CD4-positive, alpha-beta T cell treated with Interferon alpha-2 for 1 hour (primary cell): ENCODE data around the gene CLEC20A.

Source experiments
- DNase-seq, 2 donors: peaks; one replicate each; pipeline ENCODE4 v3.0.0-alpha.2; 2020 to 2022

The CLEC20A gene

DNA sequence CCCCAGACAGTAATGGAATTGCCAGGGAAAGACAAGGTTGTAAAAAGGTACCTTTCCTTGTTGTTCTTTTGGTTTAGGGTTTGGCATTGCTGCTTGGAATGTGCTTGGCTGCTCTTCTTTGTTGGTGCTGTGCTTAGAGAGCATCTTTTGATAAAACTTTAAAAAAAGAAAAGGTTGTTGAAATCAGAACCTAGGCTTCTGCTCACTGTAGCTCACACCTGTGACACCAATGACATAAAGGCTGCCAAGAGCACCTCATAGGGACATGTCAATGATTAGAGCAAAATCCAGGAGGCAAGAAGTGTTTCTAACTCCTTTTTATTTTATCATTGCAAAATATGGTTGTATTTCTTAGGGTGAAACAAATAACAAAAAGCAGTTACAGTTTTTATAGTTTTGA, 28.9 kb downstream of the CLEC20A start:
- no peak for DNase-seq

- no peak for DNase-seq
Observed at GRCh38 chr1:178465011-178465410, 31.8 kb downstream of the CLEC20A start.

GRCh38 chr1:178464566-178464965, 32.2 kb downstream of the CLEC20A start:
- DNase-seq: no peak

DNA sequence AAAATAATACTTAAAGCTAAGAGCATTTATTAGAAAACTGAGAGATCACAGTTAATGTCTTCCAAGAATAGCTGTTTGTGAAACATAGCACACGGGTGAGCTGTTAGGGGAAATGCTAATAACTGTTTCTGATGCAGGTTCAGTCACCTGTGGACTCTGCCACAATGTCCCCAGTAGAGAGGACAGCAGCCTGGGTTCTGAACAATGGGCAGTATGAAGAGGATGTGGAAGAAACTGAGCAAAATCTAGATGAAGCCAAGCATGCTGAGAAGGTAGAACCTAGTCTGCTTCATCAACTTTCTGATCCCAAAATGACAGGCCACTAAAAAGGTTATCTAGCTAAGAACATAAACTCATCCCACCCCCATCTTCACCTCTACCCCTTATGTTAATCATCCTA, 32.6 kb downstream of the CLEC20A start:
- DNase-seq: no peak

DNA sequence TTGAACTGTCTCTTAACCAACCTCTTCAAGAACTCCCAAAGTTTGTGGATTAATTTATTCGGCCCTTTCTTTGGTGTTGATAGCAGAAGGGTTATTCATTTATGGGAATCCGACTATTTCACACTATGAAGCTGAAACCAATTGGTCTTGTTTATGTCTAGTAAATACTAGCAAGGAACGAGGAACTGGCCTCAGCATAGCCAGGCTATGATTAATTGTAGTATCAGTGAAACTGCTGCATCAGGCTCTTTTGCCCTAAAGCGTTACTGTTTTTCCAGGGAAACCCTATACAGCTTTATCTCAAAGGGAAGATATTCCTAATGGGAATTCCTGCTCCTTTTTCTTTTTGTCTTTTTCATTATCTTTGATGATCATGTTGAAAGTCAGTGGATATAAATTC, 35.1 kb downstream of the CLEC20A start:
- no peak for DNase-seq

GRCh38 chr1:178461104-178461503, 35.7 kb downstream of the CLEC20A start:
- no peak for DNase-seq

GRCh38 chr1:178458203-178458602, 38.6 kb downstream of the CLEC20A start:
- DNase-seq: no peak

DNA sequence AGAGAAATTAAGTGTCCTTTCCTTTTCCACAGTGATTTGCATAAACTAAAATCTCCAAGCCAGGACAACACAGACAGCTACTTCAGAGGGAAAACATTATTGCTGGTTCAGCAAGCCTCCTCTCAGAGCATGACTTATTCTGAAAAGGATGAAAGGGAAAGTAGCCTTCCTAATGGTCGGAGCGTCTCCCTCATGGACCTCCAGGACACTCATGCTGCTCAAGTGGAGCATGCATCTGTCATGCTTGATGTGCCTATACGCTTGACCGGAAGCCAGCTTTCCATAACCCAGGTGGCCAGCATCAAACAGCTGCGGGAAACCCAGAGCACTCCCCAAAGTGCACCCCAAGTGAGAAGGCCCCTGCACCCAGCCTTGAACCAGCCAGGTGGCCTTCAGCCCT, 39.1 kb downstream of the CLEC20A start:
- no peak for DNase-seq

GRCh38 chr1:178456472-178456871, 40.3 kb downstream of the CLEC20A start:
- DNase-seq: no peak

DNA sequence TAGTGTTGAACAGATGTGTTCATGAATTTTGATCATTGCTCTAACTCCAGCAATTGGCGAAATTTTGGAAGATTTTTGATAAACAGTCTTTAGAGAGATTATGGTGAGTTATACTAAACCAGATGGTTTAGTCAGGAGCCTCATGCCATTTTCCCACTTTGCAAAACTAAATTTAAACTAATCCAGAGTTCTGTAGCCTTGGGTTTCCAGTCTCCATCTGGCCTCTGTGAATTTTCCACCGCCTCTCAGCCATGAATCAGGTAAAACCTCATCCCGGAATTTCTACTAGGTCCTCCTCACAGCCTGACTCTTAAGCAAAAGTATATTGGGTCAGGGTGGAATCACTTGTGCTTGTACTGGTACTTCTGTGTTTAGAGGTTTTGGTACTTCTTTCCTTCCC, 44.8 kb downstream of the CLEC20A start:
- DNase-seq: no peak

DNA sequence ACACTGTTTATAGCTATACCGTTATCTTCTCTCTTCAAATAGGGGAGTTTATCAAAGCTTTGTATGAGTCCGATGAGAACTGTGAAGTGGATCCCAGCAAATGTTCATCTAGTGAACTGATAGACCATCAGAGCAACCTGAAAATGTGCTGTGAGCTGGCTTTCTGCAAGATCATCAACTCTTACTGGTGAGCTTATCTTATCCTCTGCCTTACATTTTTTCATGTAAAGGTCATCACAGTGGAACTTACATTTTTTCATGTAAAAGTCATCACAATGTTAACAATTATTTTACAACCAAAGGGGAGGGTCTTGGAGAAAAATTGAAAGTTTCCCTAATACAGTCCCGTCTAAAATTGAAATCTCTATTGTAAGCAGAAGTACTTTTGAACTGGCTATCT, 45.2 kb downstream of the CLEC20A start:
- no peak for DNase-seq

DNA sequence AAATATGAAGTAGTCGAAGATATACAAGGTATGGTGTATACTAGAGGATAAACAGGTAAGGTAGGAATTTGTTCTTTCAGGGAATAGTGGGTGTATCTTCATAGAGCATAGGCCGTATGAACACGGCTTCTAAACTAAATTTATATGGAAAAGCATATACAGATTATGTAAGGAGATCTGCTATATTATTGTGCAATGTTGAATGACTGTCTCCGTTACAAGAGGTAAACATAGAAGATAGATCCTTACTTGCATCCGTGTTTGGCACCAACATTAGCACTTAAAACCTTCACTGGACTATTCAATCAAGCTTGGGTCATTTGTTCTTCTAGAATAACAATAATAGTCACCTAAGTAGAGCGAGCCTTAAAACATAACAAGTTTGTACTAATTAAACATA, 45.9 kb downstream of the CLEC20A start:
- no peak for DNase-seq

DNA sequence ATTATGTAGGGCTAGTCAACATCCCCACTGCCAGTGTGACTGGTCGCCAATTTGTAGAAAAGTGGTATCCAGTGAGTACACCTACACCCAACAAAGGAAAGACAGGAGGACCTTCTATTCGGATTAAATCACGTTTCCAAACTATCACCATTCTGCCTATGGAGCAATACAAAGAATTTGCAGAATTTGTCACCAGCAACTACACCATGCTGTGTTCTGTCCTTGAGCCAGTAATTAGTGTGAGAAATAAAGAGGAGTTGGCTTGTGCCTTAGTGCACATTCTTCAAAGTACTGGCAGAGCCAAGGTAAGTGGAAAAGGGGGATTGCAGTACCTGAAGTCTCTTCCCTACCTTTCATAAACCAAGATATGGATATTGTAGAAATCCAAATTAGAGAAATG, 53.8 kb downstream of the CLEC20A start:
- DNase-seq: no peak

GRCh38 chr1:178438432-178438831, 58.3 kb downstream of the CLEC20A start:
- DNase-seq: no peak

- DNase-seq: no peak
Observed at GRCh38 chr1:178436899-178437298, 59.9 kb downstream of the CLEC20A start.

GRCh38 chr1:178434899-178435435, 61.8 kb downstream of the CLEC20A start:
- DNase-seq: no peak

GRCh38 chr1:178434360-178434759, 62.4 kb downstream of the CLEC20A start:
- DNase-seq: no peak
